HG03342 (cell line): ENCODE measurements around the gene REL.
"Not testable (repeated sequence)": the region's sequence is repeated elsewhere in the genome, so short reads cannot be mapped to it uniquely, and the experiment has no call there.

Source experiments
- ATAC-seq: cut with Tn5 transposase; IDR thresholded peaks from one replicate; pipeline ENCODE4 v1.9.1; 2021; ENCODE audit warnings: mild to moderate bottlenecking, moderate library complexity; ENCODE audit not compliant: unreplicated experiment

Gene REL

GRCh38 chr2:60881047-60881932 is at the start of gene REL:
Gene REL, plus strand, starts transcription at chr2:60881574. Its CDS starts 267 bp downstream, at chr2:60881841.
- peak; percentile 78 for ATAC-seq

- ATAC-seq: no peak
Observed at GRCh38 chr2:60831921-60832320, 49.5 kb upstream of the REL start.

- ATAC-seq: no peak
Observed at GRCh38 chr2:60832621-60833020, 48.8 kb upstream of the REL start.

GRCh38 chr2:60834270-60834717 is 47.1 kb upstream of the REL start:
- peak; percentile 41 for ATAC-seq

- ATAC-seq: no peak
Observed at GRCh38 chr2:60836491-60836890, 44.9 kb upstream of the REL start.

GRCh38 chr2:60837123-60837522 is 44.3 kb upstream of the REL start:
- ATAC-seq: no peak

- ATAC-seq: no peak
Observed at GRCh38 chr2:60838481-60838880, 42.9 kb upstream of the REL start.

- ATAC-seq: peak; percentile 57
Observed at GRCh38 chr2:60839126-60839813, 42.1 kb upstream of the REL start.

- ATAC-seq: peak; percentile 42
Observed at GRCh38 chr2:60840880-60841279, 40.5 kb upstream of the REL start.

GRCh38 chr2:60843006-60843405 is 38.4 kb upstream of the REL start:
- ATAC-seq: no peak

- ATAC-seq: no peak
Observed at GRCh38 chr2:60844105-60844504, 37.3 kb upstream of the REL start.

- no peak for ATAC-seq
Observed at GRCh38 chr2:60847854-60848253, 33.5 kb upstream of the REL start.

GRCh38 chr2:60849187-60849586 is 32.2 kb upstream of the REL start:
- ATAC-seq: no peak

GRCh38 chr2:60852282-60852860 is 29.0 kb upstream of the REL start:
- ATAC-seq: no peak

- ATAC-seq: no peak
Observed at GRCh38 chr2:60853531-60853930, 27.8 kb upstream of the REL start.

- ATAC-seq: no peak
Observed at GRCh38 chr2:60855989-60856669, 25.2 kb upstream of the REL start.

GRCh38 chr2:60857056-60857455 is 24.3 kb upstream of the REL start:
- ATAC-seq: no peak

- no peak for ATAC-seq
Observed at GRCh38 chr2:60858897-60859311, 22.5 kb upstream of the REL start.

- no peak for ATAC-seq
Observed at GRCh38 chr2:60861736-60862135, 19.6 kb upstream of the REL start.

GRCh38 chr2:60862642-60863041 is 18.7 kb upstream of the REL start:
- no peak for ATAC-seq

GRCh38 chr2:60865361-60865760 is 16.0 kb upstream of the REL start:
- not testable (repeated sequence) for ATAC-seq
